ENCODE data around the gene TCAP.

Gene TCAP

DNA sequence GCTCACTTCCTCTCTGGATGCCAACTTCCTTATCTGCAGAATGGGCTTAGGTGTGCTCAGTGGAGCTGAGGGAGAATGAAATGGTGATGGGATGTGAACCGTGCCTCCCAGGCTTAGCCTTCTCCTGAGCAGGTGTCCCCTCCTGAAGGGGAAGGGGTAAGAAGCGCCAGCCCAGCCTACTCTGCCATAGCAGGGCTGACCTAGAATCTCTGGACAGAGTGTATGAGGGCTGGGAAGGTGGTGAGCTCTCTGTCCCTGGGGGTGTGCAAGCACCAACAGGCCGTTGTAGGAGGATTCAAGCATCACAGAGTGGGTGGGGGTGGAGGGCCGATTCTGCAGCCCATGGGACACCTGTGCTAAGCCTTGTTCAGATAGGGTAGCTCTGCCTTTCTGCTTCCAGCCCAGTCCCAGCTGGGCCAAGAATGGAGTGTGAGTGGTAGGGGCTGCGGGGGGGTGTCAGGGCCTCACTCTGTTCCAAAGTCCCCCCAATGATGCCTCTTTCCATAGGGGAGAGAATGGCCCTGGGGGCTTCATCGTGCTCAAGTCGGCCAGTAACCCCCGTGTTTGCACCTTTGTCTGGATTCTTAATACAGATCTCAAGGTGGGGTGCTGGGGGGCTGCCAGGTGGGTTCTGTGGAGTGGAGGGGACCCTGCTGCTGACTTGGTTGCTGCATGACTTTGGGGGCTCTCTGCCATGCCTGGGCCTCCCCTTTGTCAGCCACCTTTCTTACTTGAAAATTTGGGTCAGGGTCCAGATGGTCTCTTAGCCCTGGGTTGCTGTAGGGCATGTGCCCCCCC lies 3.2 kb upstream of the TCAP start:
- peak; percentile 58; the same call in 1 of the 2 replicates for TF ChIP-seq ZBTB7A (IDR thresholded peaks at IDR 0.05; ENCODE audit: low read depth)
- TF ChIP-seq YY1 (IDR thresholded peaks at IDR 0.05; ENCODE audit: low read depth), result no peak

DNA sequence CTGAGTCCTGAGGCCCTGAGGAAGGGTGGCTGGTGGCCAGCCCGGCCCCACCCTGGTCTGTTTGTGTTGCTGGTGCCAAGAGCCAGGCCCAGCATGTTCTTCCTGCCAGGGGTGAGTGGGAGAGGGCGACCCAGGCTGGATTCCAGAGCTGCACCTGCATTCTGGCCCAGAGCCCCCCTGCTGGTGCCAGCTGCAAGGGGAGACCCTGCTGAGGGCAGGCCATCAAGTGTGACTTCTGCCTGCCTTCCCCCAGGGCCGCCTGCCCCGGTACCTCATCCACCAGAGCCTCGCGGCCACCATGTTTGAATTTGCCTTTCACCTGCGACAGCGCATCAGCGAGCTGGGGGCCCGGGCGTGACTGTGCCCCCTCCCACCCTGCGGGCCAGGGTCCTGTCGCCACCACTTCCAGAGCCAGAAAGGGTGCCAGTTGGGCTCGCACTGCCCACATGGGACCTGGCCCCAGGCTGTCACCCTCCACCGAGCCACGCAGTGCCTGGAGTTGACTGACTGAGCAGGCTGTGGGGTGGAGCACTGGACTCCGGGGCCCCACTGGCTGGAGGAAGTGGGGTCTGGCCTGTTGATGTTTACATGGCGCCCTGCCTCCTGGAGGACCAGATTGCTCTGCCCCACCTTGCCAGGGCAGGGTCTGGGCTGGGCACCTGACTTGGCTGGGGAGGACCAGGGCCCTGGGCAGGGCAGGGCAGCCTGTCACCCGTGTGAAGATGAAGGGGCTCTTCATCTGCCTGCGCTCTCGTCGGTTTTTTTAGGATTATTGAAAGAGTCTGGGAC lies 2.4 kb upstream of the TCAP start:
- TF ChIP-seq CREB1 (IDR thresholded peaks at IDR 0.05; ENCODE audit: low read depth) (no peak), EP300 (IDR thresholded peaks at IDR 0.05; ENCODE audit: borderline replicate concordance) (peak; percentile 93), NFIC (IDR thresholded peaks at IDR 0.05) (peak; percentile 97), YY1 (IDR thresholded peaks at IDR 0.05; ENCODE audit: low read depth) (peak; percentile 74; the same call in 1 of the 2 replicates), TCF12 (IDR thresholded peaks at IDR 0.05; ENCODE audit: low read depth) (peak; percentile 100), EGR1 (IDR thresholded peaks at IDR 0.05) (peak; percentile 70; the same call in 1 of the 2 replicates), ZBTB7A (IDR thresholded peaks at IDR 0.05; ENCODE audit: low read depth) (peak; percentile 79; the same call in 1 of the 2 replicates), FOXM1 (IDR thresholded peaks at IDR 0.05; ENCODE audit: borderline replicate concordance, low read depth) (peak; percentile 72), TEAD4 (IDR thresholded peaks at IDR 0.05) (peak; percentile 93)
- TF ChIP-seq, protein P1, sequence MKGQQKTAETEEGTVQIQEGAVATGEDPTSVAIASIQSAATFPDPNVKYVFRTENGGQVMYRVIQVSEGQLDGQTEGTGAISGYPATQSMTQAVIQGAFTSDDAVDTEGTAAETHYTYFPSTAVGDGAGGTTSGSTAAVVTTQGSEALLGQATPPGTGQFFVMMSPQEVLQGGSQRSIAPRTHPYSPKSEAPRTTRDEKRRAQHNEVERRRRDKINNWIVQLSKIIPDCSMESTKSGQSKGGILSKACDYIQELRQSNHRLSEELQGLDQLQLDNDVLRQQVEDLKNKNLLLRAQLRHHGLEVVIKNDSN (IDR thresholded peaks at IDR 0.05), result no peak
- TF ChIP-seq, protein P2, sequence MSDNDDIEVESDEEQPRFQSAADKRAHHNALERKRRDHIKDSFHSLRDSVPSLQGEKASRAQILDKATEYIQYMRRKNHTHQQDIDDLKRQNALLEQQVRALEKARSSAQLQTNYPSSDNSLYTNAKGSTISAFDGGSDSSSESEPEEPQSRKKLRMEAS (IDR thresholded peaks at IDR 0.05), result peak; percentile 77
- TF ChIP-seq, protein P3, sequence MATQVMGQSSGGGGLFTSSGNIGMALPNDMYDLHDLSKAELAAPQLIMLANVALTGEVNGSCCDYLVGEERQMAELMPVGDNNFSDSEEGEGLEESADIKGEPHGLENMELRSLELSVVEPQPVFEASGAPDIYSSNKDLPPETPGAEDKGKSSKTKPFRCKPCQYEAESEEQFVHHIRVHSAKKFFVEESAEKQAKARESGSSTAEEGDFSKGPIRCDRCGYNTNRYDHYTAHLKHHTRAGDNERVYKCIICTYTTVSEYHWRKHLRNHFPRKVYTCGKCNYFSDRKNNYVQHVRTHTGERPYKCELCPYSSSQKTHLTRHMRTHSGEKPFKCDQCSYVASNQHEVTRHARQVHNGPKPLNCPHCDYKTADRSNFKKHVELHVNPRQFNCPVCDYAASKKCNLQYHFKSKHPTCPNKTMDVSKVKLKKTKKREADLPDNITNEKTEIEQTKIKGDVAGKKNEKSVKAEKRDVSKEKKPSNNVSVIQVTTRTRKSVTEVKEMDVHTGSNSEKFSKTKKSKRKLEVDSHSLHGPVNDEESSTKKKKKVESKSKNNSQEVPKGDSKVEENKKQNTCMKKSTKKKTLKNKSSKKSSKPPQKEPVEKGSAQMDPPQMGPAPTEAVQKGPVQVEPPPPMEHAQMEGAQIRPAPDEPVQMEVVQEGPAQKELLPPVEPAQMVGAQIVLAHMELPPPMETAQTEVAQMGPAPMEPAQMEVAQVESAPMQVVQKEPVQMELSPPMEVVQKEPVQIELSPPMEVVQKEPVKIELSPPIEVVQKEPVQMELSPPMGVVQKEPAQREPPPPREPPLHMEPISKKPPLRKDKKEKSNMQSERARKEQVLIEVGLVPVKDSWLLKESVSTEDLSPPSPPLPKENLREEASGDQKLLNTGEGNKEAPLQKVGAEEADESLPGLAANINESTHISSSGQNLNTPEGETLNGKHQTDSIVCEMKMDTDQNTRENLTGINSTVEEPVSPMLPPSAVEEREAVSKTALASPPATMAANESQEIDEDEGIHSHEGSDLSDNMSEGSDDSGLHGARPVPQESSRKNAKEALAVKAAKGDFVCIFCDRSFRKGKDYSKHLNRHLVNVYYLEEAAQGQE (IDR thresholded peaks at IDR 0.05; ENCODE audit: low read depth), result no peak

DNA sequence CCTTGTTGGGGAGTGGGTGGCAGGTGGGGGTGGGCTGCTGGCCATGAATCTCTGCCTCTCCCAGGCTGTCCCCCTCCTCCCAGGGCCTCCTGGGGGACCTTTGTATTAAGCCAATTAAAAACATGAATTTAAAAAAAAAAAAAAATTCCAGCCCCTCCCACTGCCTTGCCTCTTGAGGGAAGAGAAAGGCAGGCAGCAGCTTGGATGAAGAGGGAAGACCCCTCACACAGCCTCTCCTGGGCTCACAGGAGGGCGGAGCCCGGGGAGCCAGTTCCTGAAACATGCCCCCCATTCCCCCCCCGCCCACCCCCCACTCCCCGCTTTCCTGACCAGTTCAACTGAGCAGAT lies 1.8 kb upstream of the TCAP start:
- TF ChIP-seq FOXM1 (IDR thresholded peaks at IDR 0.05; ENCODE audit: borderline replicate concordance, low read depth), result no peak
- no peak for TF ChIP-seq YY1 (IDR thresholded peaks at IDR 0.05; ENCODE audit: low read depth)
- TF ChIP-seq, protein P3 (IDR thresholded peaks at IDR 0.05; ENCODE audit: low read depth), result no peak
- no peak for TF ChIP-seq EGR1 (IDR thresholded peaks at IDR 0.05)
- no peak for TF ChIP-seq ZBTB7A (IDR thresholded peaks at IDR 0.05; ENCODE audit: low read depth)
- TF ChIP-seq RAD21 (IDR thresholded peaks at IDR 0.05; ENCODE audit: low read depth), result no peak
- TF ChIP-seq TEAD4 (IDR thresholded peaks at IDR 0.05), result no peak
- no peak for TF ChIP-seq TCF12 (IDR thresholded peaks at IDR 0.05; ENCODE audit: low read depth)
- TF ChIP-seq, protein P1 (IDR thresholded peaks at IDR 0.05), result no peak
- TF ChIP-seq, protein P2 (IDR thresholded peaks at IDR 0.05), result no peak

DNA sequence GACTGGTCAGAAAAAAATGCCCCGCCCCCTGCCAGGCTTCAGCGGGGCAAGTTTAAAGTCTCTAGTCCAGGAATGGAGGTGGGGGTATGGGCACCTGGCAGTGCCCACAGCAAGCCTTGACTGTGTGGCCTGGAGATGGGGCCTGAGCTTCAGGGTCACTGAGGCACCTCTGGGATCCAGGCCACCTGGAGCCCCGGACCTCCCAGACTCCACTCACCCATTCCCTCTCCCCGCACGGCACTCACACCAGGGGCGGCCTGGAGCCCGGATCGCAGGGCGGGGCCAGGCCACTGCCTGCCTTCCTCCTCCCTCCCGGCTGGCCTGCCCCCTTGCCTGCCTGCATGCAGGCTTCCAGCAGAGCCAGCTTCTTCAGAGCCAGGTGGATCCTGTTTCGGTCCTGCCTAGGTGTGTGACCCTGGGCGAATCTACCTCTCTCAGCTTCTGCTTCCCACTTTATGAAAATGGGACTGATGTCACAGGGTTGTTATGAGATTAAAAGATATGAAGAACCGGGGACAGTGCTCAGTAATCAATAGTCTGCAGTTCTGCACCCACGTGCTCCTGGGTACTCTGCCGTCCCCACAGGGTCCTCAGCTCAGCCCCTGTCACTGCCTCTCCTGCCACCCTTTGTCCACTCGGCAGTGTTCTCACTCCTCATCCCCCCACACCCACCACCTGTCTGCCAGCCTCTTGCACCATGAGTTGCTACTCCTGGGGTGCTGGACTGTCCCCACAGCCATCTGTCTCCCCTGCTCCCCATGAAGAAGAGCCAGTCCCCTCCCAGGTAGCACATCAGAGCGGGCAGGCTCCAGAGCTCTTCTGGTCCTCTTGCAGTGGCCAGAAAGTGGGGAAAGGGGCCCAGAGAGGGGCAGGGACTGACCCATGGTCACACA lies 1.2 kb upstream of the TCAP start:
- TF ChIP-seq, protein P2 (IDR thresholded peaks at IDR 0.05), result peak; percentile 36
- TF ChIP-seq, protein P3 (IDR thresholded peaks at IDR 0.05; ENCODE audit: low read depth), result no peak
- TF ChIP-seq ZBTB7A (IDR thresholded peaks at IDR 0.05; ENCODE audit: low read depth), result peak; percentile 5; the same call in 1 of the 2 replicates
- TF ChIP-seq TCF12 (IDR thresholded peaks at IDR 0.05; ENCODE audit: low read depth), result peak; percentile 37; the same call in 1 of the 2 replicates
- no peak for TF ChIP-seq TEAD4 (IDR thresholded peaks at IDR 0.05)
- no peak for TF ChIP-seq YY1 (IDR thresholded peaks at IDR 0.05; ENCODE audit: low read depth)
